H1 (cell line): ENCODE data around the gene LCA5. TPM values are rescaled to one million over a fixed set of nuclear protein-coding genes. Genes with fewer than 3 reads are reported as not detected.
"Not testable (repeated sequence)": the region's sequence is repeated elsewhere in the genome, so short reads cannot be mapped to it uniquely, and the experiment has no call there.

ENCODE experiments used
- CTCF ChIA-PET: fragments of 300-600 bp; sonication (Branson Sonifier 250); formaldehyde crosslinking; loops from one replicate; lab custom pipeline; 2021; ENCODE audit not compliant: partially characterized antibody; lab: Charles Lee
- POLR2A ChIA-PET: fragments of 300-600 bp; sonication (Branson Sonifier 250); formaldehyde crosslinking; loops from one replicate; lab custom pipeline; 2021; ENCODE audit warnings: inconsistent platforms; ENCODE audit not compliant: partially characterized antibody; lab: Charles Lee
- DNase-seq, 2 experiments: peaks; one replicate each; pipeline versions ENCODE4 v3.0.0 to v3.0.0-alpha.2; 2010 to 2022; ENCODE audit warnings: low spot score in 2 of 2, low read depth in 1 of 2, mixed read lengths in 1 of 2
- FAIRE-seq: peaks from 2 replicates; lab custom pipeline; 2011; peaks lifted over from hg19 to GRCh38; lab: Jason Lieb, UNC
- H2AFZ ChIP-seq: 2 replicates; pipeline ENCODE4 v1.8.1; 2012; ENCODE audit warnings: low read length, inconsistent platforms
- H2AK5ac ChIP-seq: 2 replicates; pipeline ENCODE4 v1.6.1; 2013; ENCODE audit warnings: low read depth, low read length
- H2BK120ac ChIP-seq: replicated peaks from 2 replicates; pipeline ENCODE3; 2013; ENCODE audit warnings: low read depth, low read length, inconsistent platforms
- H2BK12ac ChIP-seq: 2 replicates; pipeline ENCODE4 v1.6.1; 2013; ENCODE audit warnings: low read depth, low read length
- H2BK15ac ChIP-seq: 2 replicates; pipeline ENCODE4 v1.6.1; 2013; ENCODE audit warnings: low read length
- H2BK20ac ChIP-seq: 2 replicates; pipeline ENCODE4 v1.6.1; 2013; ENCODE audit warnings: low read length
- H2BK5ac ChIP-seq: 2 replicates; pipeline ENCODE4 v1.6.1; 2013; ENCODE audit warnings: low read depth, low read length
- H3K14ac ChIP-seq: 2 replicates; pipeline ENCODE4 v1.6.1; 2013; ENCODE audit warnings: inconsistent platforms; ENCODE audit not compliant: insufficient read length
- H3K18ac ChIP-seq: 2 replicates; pipeline ENCODE4 v1.6.1; 2013; ENCODE audit warnings: low read length; ENCODE audit errors: extremely low read depth
- H3K23ac ChIP-seq: 2 replicates; pipeline ENCODE4 v1.6.1; 2013; ENCODE audit warnings: inconsistent platforms; ENCODE audit not compliant: insufficient read length
- H3K23me2 ChIP-seq: 2 replicates; pipeline ENCODE4 v1.6.1; 2013; ENCODE audit warnings: low read depth, low read length
- H3K27ac ChIP-seq: 2 replicates; pipeline ENCODE4 v1.6.1; 2011; ENCODE audit warnings: low read depth, low read length, inconsistent platforms
- H3K27me3 ChIP-seq, 4 experiments: replicated peaks in 1 of 4; 1 replicate in 1 of 4; 2 replicates in 3 of 4; pipeline versions ENCODE4 v1.6.1 to v1.8.1; 2011 to 2013; ENCODE audit warnings: low read length in 3 of 4, mild to moderate bottlenecking in 3 of 4, inconsistent platforms in 2 of 4, mixed read lengths in 2 of 4, moderate library complexity in 1 of 4; ENCODE audit not compliant: control insufficient read depth in 3 of 4, insufficient read depth in 3 of 4; ENCODE audit errors: extremely low read depth in 1 of 4
- H3K36me3 ChIP-seq, 4 experiments: 2 replicates each; pipeline versions ENCODE4 v1.6.1 to v1.8.1; 2011 to 2013; ENCODE audit warnings: mild to moderate bottlenecking in 4 of 4, low read length in 3 of 4, moderate library complexity in 2 of 4, control low read depth in 1 of 4, inconsistent platforms in 1 of 4; ENCODE audit not compliant: insufficient read depth in 4 of 4, control insufficient read depth in 2 of 4
- H3K4ac ChIP-seq: replicated peaks from 2 replicates; pipeline ENCODE3; 2013; ENCODE audit warnings: low read length, low read depth, mixed read lengths, inconsistent platforms; ENCODE audit not compliant: insufficient read length
- H3K4me1 ChIP-seq, 4 experiments: replicated peaks in 1 of 4; 1 replicate in 1 of 4; 2 replicates in 3 of 4; pipeline versions ENCODE4 v1.6.1 to v1.8.1; 2011 to 2013; ENCODE audit warnings: low read length in 3 of 4, inconsistent platforms in 2 of 4, mixed read lengths in 1 of 4; ENCODE audit not compliant: insufficient read depth in 4 of 4, control insufficient read depth in 3 of 4
- H3K4me2 ChIP-seq, 2 experiments: 2 replicates each; pipeline versions ENCODE4 v1.6.1 to v1.8.1; 2011 to 2013; ENCODE audit warnings: low read depth in 2 of 2, low read length in 2 of 2, control low read depth in 1 of 2, inconsistent platforms in 1 of 2, mild to moderate bottlenecking in 1 of 2; ENCODE audit not compliant: insufficient read depth in 1 of 2
- H3K4me3 ChIP-seq, 4 experiments: fragments of 200-600, 300-600 bp in 1 of 4; sonication (generic), shearing (Covaris generic), sonication (Bioruptor Twin) in 1 of 4; 2 replicates each; pipeline versions ENCODE4 v1.5.1 to v1.8.1; 2011 to 2016; ENCODE audit warnings: low read length in 4 of 4, low read depth in 3 of 4, control low read depth in 2 of 4, inconsistent platforms in 2 of 4, mild to moderate bottlenecking in 2 of 4, mixed read lengths in 1 of 4, moderate library complexity in 1 of 4; ENCODE audit not compliant: insufficient read depth in 2 of 4; ENCODE audit errors: extremely low read depth in 1 of 4
- H3K56ac ChIP-seq: replicated peaks from 2 replicates; pipeline ENCODE3; 2013; ENCODE audit warnings: low read depth, mild to moderate bottlenecking, mixed read lengths, low read length, inconsistent platforms; ENCODE audit not compliant: insufficient read length
- H3K79me1 ChIP-seq: 2 replicates; pipeline ENCODE4 v1.6.1; 2013; ENCODE audit warnings: low read depth, low read length, control low read depth
- H3K79me2 ChIP-seq, 2 experiments: 2 replicates each; pipeline versions ENCODE4 v1.6.1 to v1.8.1; 2012 to 2013; ENCODE audit warnings: low read length in 2 of 2, mild to moderate bottlenecking in 2 of 2, inconsistent platforms in 1 of 2; ENCODE audit not compliant: insufficient read depth in 2 of 2, control insufficient read depth in 1 of 2
- H3K9ac ChIP-seq, 4 experiments: replicated peaks in 1 of 4; 1 replicate in 1 of 4; 2 replicates in 3 of 4; pipeline versions ENCODE4 v1.6.1 to v1.8.1; 2011 to 2013; ENCODE audit warnings: low read depth in 3 of 4, low read length in 3 of 4, control low read depth in 2 of 4, mild to moderate bottlenecking in 2 of 4, moderate library complexity in 2 of 4, inconsistent platforms in 1 of 4; ENCODE audit errors: extremely low read depth in 1 of 4
- H3K9me3 ChIP-seq, 2 experiments: 2 replicates each; pipeline versions ENCODE4 v1.6.1 to v1.8.1; 2012 to 2013; ENCODE audit warnings: mild to moderate bottlenecking in 2 of 2, moderate library complexity in 2 of 2, control low read depth in 1 of 2, inconsistent platforms in 1 of 2, low read depth in 1 of 2, low read length in 1 of 2, mixed read lengths in 1 of 2; ENCODE audit not compliant: insufficient read depth in 2 of 2
- H4K20me1 ChIP-seq, 2 experiments: replicated peaks in 1 of 2; 2 replicates each; pipeline versions ENCODE3 to v1.8.1; 2011 to 2013; ENCODE audit warnings: inconsistent platforms in 2 of 2, low read length in 2 of 2, mild to moderate bottlenecking in 1 of 2; ENCODE audit not compliant: insufficient read depth in 2 of 2, control insufficient read depth in 1 of 2
- H4K5ac ChIP-seq: 2 replicates; pipeline ENCODE4 v1.6.1; 2013; ENCODE audit warnings: low read length, low read depth, mixed read lengths, inconsistent platforms; ENCODE audit not compliant: insufficient read length
- H4K8ac ChIP-seq: 2 replicates; pipeline ENCODE4 v1.8.0; 2013; ENCODE audit warnings: mild to moderate bottlenecking, moderate library complexity, low read length, inconsistent platforms; ENCODE audit not compliant: insufficient read depth; ENCODE audit errors: extremely low read depth
- H4K91ac ChIP-seq: replicated peaks from 2 replicates; pipeline ENCODE3; 2013; ENCODE audit warnings: low read length, mixed read lengths, inconsistent platforms; ENCODE audit not compliant: insufficient read length
- EGR1 ChIP-seq: IDR thresholded peaks from 2 replicates; pipeline ENCODE4 v1.6.1; 2011; ENCODE audit warnings: low read depth, low read length, borderline replicate concordance
- HDAC6 ChIP-seq: IDR thresholded peaks from one replicate; pipeline ENCODE4 v1.7.1; 2012; ENCODE audit warnings: low read depth, mild to moderate bottlenecking, inconsistent platforms, low read length, moderate library complexity
- SIX5 ChIP-seq: IDR thresholded peaks from 2 replicates; pipeline ENCODE4 v1.6.1; 2011; ENCODE audit warnings: mild to moderate bottlenecking, low read depth, low read length
- SP4 ChIP-seq: IDR thresholded peaks from 2 replicates; pipeline ENCODE4 v1.6.1; 2012; ENCODE audit warnings: low read length, inconsistent platforms
- SUZ12 ChIP-seq: fragments of 200-600 bp; sonication (generic); IDR thresholded peaks from 2 replicates; pipeline ENCODE4 v1.6.1; 2012; ENCODE audit warnings: mild to moderate bottlenecking, inconsistent platforms, low read length, moderate library complexity, mixed read lengths
- TAF7 ChIP-seq: optimal IDR thresholded peaks from 2 replicates; pipeline ENCODE3; 2011; ENCODE audit warnings: low read depth, mild to moderate bottlenecking, inconsistent platforms, low read length, moderate library complexity, borderline replicate concordance
- YY1 ChIP-seq: IDR thresholded peaks from 2 replicates; pipeline ENCODE4 v1.6.1; 2011; ENCODE audit warnings: low read depth, mild to moderate bottlenecking, low read length
- WGBS, 2 experiments: shearing (Covaris generic) in 1 of 2; methylation state at CpG; one replicate each; pipeline versions ENCODE4 v1.1.6 to v1.1.7; 2013 to 2015; ENCODE audit warnings: low lambda C conversion rate in 2 of 2, mixed read lengths in 2 of 2, inconsistent platforms in 1 of 2, low coverage in 1 of 2, missing lambda C conversion rate in 1 of 2; ENCODE audit not compliant: insufficient replicate concordance in 2 of 2, insufficient coverage in 1 of 2, insufficient read length in 1 of 2; ENCODE audit errors: extremely low coverage in 1 of 2, missing lambda C conversion rate in 1 of 2; 5-methylcytosine and 5-hydroxymethylcytosine counted together
- polyA plus RNA-seq, 7 experiments: library from polyadenylated mRNA; depleted of rRNA in 3 of 7; stranded (reverse) in 5 of 7; unstranded in 2 of 7; fragments of >200 nt in 5 of 7; fragments of 200-250 nt in 2 of 7; gene quantifications; 1 replicate in 5 of 7; 2 replicates in 1 of 7; 4 replicates in 1 of 7; pipeline versions ENCODE4 v1.2.1 to v1.2.3, GENCODE V29; 2011 to 2013; ENCODE audit warnings: missing spikeins in 2 of 7, mixed read lengths in 2 of 7
- total RNA-seq: library from RNA; stranded (reverse); fragmentation: NEBNext Ultra II Directional; extraction: Animal tissue kit (Norgen Biotek cat#: 25700); gene quantifications from 2 replicates; pipeline ENCODE4 v1.2.1, GENCODE V29; 2021

Gene LCA5
- total and polyA plus RNA-seq, 2 of the 8 experiments (the other 6 are each of a cell fraction or from before 2014, with no cell fraction given): 0.44 to 3.6 TPM

- TF ChIP-seq TAF7: no peak
- TF ChIP-seq SIX5: no peak
- no peak for TF ChIP-seq YY1
- TF ChIP-seq HDAC6: no peak
- TF ChIP-seq SP4: no peak
- no peak for TF ChIP-seq EGR1
- TF ChIP-seq SUZ12: no peak
Observed at GRCh38 chr6:79446006-79446405, 91.2 kb downstream of the LCA5 start (continued).

GRCh38 chr6:79443876-79444275 lies 93.4 kb downstream of the LCA5 start:
- H3K4me2 ChIP-seq, H3K79me1 ChIP-seq, H2AFZ ChIP-seq, H3K4ac ChIP-seq, H4K91ac ChIP-seq, POLR2A ChIA-PET, H3K9ac ChIP-seq, H3K18ac ChIP-seq, H3K36me3 ChIP-seq, H4K20me1 ChIP-seq, H2BK120ac ChIP-seq, H3K27ac ChIP-seq, H3K79me2 ChIP-seq, H4K5ac ChIP-seq, DNase-seq, H3K4me3 ChIP-seq, H3K23ac ChIP-seq, H2BK5ac ChIP-seq, H2BK15ac ChIP-seq, H2BK12ac ChIP-seq, H3K27me3 ChIP-seq, H3K23me2 ChIP-seq, H4K8ac ChIP-seq, H2AK5ac ChIP-seq, FAIRE-seq, H3K14ac ChIP-seq, H2BK20ac ChIP-seq, H3K56ac ChIP-seq, CTCF ChIA-PET, H3K4me1 ChIP-seq: not testable (repeated sequence)
- 85% methylated on average over 3 of the region's 3 CpGs; no CpG with 5 or more reads in 1 of the 2 experiments for WGBS, 2 experiments
- peaks cover 3 to 11% of the 10 kb centered on the region in 2 experiments; a peak in 2 of 4 replicates for H3K9me3 ChIP-seq
